RWPE1 (cell line): ENCODE measurements around the gene GATA5.

Experiments used
- CTCF ChIA-PET: fragments of 350-600 bp; sonication (Branson Sonifier 250); formaldehyde crosslinking; extraction: SDS; loops from one replicate; lab custom pipeline; 2021; lab: Yijun Ruan, JAX
- POLR2A ChIA-PET: fragments of 400-600 bp; formaldehyde crosslinking; extraction: SDS; loops from one replicate; lab custom pipeline; 2020; ENCODE audit warnings: antibody characterized with exemption; ENCODE audit not compliant: low non-redundant PET; lab: Yijun Ruan, JAX
- DNase-seq: peaks from one replicate; pipeline ENCODE4 v3.0.0; 2012; ENCODE audit warnings: low spot score
- H3K27ac ChIP-seq: fragments of 450-650 bp; 2 replicates; pipeline ENCODE4 v1.5.1; 2017
- TF ChIP-seq, protein P1 (sequence below): fragments of 450-650 bp; conservative IDR thresholded peaks from 2 replicates; pipeline ENCODE4 v1.5.1; 2017; ENCODE audit warnings: low read depth, mild to moderate bottlenecking

Gene GATA5

DNA sequence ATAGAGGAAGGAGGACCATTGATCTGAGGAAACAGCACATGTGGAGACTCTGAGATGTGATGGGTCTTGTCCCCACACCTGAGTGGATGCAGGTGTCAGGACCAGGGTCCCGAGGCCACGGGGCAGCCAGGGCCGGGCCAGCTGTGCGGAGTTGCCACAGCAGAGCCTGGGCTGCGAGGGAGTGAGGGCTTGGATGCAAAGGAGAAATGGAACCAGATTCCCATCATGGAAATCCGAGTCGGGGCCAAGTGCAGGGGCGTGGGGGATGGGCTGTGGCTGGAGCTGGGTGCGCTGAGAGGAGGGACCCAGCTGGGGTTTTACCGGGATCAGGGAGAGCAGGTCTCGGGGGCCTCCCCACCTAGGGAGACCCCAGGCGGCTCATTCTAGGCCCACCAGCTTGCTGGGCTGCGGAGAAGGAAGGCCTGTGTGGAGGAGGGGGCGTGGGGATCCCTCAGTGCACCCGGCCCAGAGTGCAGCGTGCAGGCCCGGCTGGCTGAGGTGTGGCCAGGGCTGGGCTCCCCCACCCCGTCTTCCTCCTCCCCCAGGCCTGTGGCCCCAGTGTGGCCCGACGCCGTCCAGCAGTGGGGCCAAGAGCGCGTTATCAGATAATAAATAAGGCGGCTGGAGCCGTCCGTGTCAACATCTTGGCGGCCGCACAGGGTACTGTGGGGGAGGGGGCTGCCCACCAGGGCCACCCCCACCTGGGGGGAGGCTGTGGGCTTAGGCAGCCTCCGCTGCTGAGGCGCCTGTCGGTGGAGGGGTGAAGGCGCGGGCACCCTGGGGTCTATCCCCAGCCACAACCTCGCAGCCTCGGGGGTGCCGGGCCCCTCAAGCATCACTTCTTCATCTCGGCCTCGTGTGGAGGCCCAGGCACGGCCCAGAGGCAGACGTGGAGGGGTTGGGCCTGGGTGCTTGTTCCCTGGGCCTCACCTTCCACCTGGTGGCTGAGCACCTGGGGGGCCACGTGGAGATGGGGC, 17.2 kb downstream of the GATA5 start:
- H3K27ac ChIP-seq = no peak overlapping the region
- POLR2A ChIA-PET = no interaction called here
- no peak for DNase-seq
- CTCF ChIA-PET = interaction anchor here (0.6 kb wide), 1 partner anchor 158 kb away, joined by 4 read pairs; no protein-coding TSS in a partner anchor
- TF ChIP-seq, protein P1, sequence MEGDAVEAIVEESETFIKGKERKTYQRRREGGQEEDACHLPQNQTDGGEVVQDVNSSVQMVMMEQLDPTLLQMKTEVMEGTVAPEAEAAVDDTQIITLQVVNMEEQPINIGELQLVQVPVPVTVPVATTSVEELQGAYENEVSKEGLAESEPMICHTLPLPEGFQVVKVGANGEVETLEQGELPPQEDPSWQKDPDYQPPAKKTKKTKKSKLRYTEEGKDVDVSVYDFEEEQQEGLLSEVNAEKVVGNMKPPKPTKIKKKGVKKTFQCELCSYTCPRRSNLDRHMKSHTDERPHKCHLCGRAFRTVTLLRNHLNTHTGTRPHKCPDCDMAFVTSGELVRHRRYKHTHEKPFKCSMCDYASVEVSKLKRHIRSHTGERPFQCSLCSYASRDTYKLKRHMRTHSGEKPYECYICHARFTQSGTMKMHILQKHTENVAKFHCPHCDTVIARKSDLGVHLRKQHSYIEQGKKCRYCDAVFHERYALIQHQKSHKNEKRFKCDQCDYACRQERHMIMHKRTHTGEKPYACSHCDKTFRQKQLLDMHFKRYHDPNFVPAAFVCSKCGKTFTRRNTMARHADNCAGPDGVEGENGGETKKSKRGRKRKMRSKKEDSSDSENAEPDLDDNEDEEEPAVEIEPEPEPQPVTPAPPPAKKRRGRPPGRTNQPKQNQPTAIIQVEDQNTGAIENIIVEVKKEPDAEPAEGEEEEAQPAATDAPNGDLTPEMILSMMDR = no peak

DNA sequence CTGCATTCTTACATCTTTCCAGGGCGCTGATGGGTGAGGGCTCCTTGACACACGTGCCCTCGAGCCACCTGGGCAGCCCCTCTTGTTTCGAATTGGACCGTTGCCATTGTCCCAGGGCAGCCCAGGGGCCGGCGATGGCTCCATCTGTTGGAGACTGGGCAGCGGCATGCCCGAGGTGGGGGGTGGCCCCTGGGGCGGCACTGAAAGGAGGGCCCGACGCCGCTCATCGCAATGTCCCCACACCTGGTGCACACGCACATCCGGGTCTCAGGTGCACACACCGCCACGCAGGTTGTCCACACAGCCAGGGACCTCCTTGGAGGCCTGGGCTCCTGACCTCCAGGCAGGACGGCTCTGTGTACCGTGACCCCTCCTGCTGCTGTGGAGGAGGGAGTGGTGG, 18.0 kb downstream of the GATA5 start:
- ChIA-PET POLR2A (no interaction called here), CTCF (interaction anchor here (0.6 kb wide), 2 partner anchors 16 to 159 kb away, joined by 4 read pairs; no protein-coding TSS in a partner anchor)
- no peak for DNase-seq
- H3K27ac ChIP-seq = no peak overlapping the region
- TF ChIP-seq, protein P1 = no peak

DNA sequence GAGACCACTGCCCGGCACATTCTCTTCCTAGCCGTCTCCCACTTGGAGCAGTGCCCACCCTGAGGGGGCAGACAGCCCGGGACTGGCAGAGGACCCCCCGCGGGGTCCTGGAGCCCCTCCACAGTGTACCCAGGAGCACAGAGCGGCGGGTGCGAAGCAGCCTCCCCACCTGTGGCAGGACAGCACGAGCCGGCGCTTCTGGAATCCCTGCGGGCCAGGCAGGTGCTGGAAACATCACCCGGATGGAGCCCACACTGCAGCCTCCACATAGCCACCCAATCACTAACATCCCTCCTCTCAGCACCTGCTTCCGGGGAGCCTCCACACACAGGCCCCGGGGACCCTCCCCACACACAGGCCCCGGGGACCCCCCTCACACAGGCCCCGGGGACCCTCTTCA, 18.7 kb downstream of the GATA5 start:
- ChIA-PET POLR2A (no interaction called here), CTCF (interaction anchor here (1.0 kb wide), 1 partner anchor 47 kb away, joined by 5 read pairs; no protein-coding TSS in a partner anchor)
- H3K27ac ChIP-seq = no peak overlapping the region
- no peak for DNase-seq
- TF ChIP-seq, protein P1 = no peak

DNA sequence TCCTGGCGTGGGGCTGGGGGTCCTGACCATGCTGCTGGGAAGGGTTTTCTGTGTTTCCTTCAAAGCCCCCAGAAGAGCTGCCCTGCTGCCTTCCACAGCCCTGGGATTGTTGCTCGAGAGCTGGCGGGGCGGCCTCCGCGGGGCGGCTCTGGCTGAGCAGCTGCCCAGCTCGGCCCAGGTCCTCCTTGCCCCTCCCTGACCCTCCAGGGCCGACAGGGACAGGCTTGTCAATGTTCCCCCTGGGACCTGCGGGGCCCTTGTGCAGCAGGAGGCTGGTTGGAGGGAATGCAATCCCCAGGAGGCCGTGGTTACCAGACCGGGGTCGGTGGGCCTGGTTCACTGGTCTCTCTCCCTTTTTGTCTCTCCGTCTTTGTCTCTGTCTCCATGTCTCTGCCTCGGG, 19.9 kb downstream of the GATA5 start:
- CTCF ChIA-PET = no interaction called here
- no peak overlapping the region for H3K27ac ChIP-seq
- POLR2A ChIA-PET = no interaction called here
- DNase-seq = no peak
- TF ChIP-seq, protein P1 = no peak

DNA sequence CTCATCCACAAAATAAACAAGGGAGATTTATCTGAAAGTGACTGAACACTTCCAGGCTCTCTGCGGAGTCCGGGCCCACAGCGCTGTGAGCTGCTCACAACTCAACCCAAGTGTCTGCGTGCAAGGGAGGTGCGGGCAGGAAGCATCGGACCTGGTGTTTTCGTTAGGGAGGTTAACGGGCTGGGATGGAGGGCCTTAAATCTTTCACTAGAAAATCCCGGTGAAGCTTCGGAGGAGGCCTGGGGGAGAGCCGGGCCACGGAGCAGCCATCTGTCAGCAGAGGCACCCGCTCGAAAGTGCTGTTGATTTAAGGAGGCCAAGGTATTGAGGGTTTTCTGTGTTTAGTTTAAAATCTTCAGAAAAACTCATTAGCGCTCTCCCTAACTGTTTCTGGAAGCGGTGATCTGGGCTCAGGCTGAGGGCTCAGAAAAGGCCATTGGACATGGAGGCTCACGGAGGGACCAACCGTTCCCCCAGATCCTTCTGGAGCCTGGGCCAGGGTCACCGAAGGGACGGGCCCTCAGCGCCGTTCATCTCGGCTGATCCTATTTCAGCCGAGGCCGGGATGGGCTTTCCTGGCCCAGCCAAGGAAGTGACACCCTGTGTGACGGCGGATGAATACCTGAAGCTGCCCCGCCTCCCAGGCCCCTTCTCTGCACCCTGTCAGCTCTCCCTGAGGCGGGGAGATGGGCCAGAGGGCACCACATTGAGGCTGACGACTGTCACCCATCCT, 20.7 kb downstream of the GATA5 start:
- H3K27ac ChIP-seq = no peak overlapping the region
- TF ChIP-seq, protein P1 = no peak
- ChIA-PET POLR2A (no interaction called here), CTCF (interaction anchor here (0.6 to 1.1 kb wide), 5 partner anchors 17 to 162 kb away, joined by 3 to 5 read pairs (median 4); no protein-coding TSS in a partner anchor)
- DNase-seq = no peak

DNA sequence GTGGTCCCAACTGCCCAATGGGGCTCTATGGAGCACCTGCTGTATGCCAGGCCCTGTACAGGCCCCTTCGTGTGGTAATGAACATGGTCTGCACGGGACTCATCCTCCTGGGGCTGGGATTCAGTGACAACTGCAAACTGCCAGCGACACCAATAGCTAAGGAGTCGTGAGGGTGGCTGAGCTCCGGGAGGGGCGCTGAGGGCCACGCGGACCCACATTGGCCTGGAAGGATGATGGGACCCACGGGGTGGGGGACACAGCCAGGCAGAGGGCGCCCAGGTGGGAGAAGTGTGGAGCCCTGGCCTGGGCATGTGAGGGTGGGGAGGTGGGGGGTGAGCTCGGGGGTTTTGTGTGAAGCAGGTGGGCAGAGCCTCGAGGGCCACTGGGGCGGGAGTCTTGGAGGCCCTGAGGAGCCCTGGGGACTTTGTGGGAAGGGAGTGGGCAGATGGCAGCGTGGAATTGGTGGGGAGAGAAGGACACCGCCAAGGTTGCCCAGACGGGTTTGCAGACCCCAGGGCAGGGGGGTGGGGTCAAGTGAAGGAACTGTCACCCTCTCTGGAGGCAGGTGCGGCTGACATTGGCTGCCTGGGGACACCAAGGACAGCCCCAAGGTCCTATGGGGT, 22.5 kb downstream of the GATA5 start:
- TF ChIP-seq, protein P1 = no peak
- ChIA-PET POLR2A (no interaction called here), CTCF (interaction anchor here (0.6 kb wide), 2 partner anchors 338 to 519 kb away, joined by 3 to 5 read pairs; no protein-coding TSS in a partner anchor)
- no peak for DNase-seq
- no peak overlapping the region for H3K27ac ChIP-seq
